CD14-positive monocyte (primary cell): Measurements from ENCODE around the gene APOO. TPM values are rescaled to one million over a fixed set of nuclear protein-coding genes. Genes with fewer than 3 reads are reported as not detected.

Experiments
- DNase-seq, 3 donors: peaks; one replicate each; pipeline ENCODE4 v3.0.0-alpha.2; 2011 to 2022
- H2AFZ ChIP-seq: 2 replicates; pipeline ENCODE4 v1.6.0; 2012; ENCODE audit warnings: mild to moderate bottlenecking, low read depth, low read length, inconsistent platforms; ENCODE audit not compliant: insufficient read depth, poor library complexity, severe bottlenecking
- H3K27ac ChIP-seq, 2 donors: 1 replicate in 1 of 2; 2 replicates in 1 of 2; pipeline ENCODE4 v1.5.1; 2012 to 2013; ENCODE audit warnings: low read length in 2 of 2, control low read depth in 1 of 2, inconsistent platforms in 1 of 2, low read depth in 1 of 2, mild to moderate bottlenecking in 1 of 2
- H3K27me3 ChIP-seq, 2 donors: one replicate each; pipeline versions ENCODE4 v1.6.0 to v1.6.1; 2011 to 2013; ENCODE audit warnings: low read length in 2 of 2; ENCODE audit not compliant: control insufficient read depth in 2 of 2, insufficient read depth in 2 of 2
- H3K36me3 ChIP-seq, 2 donors: replicated peaks in 1 of 2; 1 replicate in 1 of 2; 2 replicates in 1 of 2; pipeline versions ENCODE4 v1.5.1 to v1.6.1; 2012 to 2013; ENCODE audit warnings: low read length in 2 of 2, control low read depth in 1 of 2, inconsistent platforms in 1 of 2, mild to moderate bottlenecking in 1 of 2; ENCODE audit not compliant: insufficient read depth in 2 of 2, control insufficient read depth in 1 of 2
- H3K4me1 ChIP-seq, 2 donors: 1 replicate in 1 of 2; 2 replicates in 1 of 2; pipeline versions ENCODE4 v1.5.1 to v1.6.1; 2012 to 2013; ENCODE audit warnings: low read length in 2 of 2, control low read depth in 1 of 2, inconsistent platforms in 1 of 2, mild to moderate bottlenecking in 1 of 2, moderate library complexity in 1 of 2; ENCODE audit not compliant: insufficient read depth in 2 of 2, control insufficient read depth in 1 of 2
- H3K4me2 ChIP-seq: replicated peaks from 2 replicates; pipeline ENCODE3; 2012; ENCODE audit warnings: low read length, moderate library complexity, mild to moderate bottlenecking; ENCODE audit not compliant: poor library complexity, severe bottlenecking; ENCODE audit errors: extremely low read depth
- H3K4me3 ChIP-seq, 3 experiments: fragments of 200-600 bp in 1 of 3; sonication (generic) in 1 of 3; replicated peaks in 1 of 3; 1 replicate in 2 of 3; 2 replicates in 1 of 3; pipeline ENCODE4 v1.5.1; 2011 to 2013; ENCODE audit warnings: low read length in 3 of 3, mild to moderate bottlenecking in 3 of 3, control low read depth in 2 of 3, low read depth in 2 of 3, inconsistent platforms in 1 of 3, moderate library complexity in 1 of 3
- H3K79me2 ChIP-seq: 2 replicates; pipeline ENCODE4 v1.6.0; 2012; ENCODE audit warnings: mild to moderate bottlenecking, control low read depth, inconsistent platforms, low read length, moderate library complexity; ENCODE audit not compliant: insufficient read depth
- H3K9ac ChIP-seq: 2 replicates; pipeline ENCODE4 v1.6.0; 2017; ENCODE audit warnings: low read length, mild to moderate bottlenecking; ENCODE audit not compliant: insufficient read depth, poor library complexity, severe bottlenecking
- H3K9me3 ChIP-seq, 2 donors: replicated peaks in 1 of 2; 1 replicate in 1 of 2; 2 replicates in 1 of 2; pipeline versions ENCODE4 v1.5.1 to v1.6.1; 2012 to 2013; ENCODE audit warnings: low read length in 2 of 2, control low read depth in 1 of 2; ENCODE audit not compliant: control insufficient read depth in 1 of 2, insufficient read depth in 1 of 2
- H4K20me1 ChIP-seq: 2 replicates; pipeline ENCODE4 v1.6.0; 2012; ENCODE audit warnings: mild to moderate bottlenecking, low read length, control low read depth, moderate library complexity; ENCODE audit not compliant: insufficient read depth
- H3K27ac Mint-ChIP-seq, 7 donors: one replicate each; pipeline ENCODE4 v1.8.0; 2020; ENCODE audit warnings: mild to moderate bottlenecking in 7 of 7, mixed read lengths in 7 of 7, moderate library complexity in 6 of 7, inconsistent platforms in 2 of 7
- H3K27me3 Mint-ChIP-seq, 3 donors: one replicate each; pipeline ENCODE4 v1.8.0; 2021 to 2022; ENCODE audit warnings: low read depth in 3 of 3, mild to moderate bottlenecking in 3 of 3, mixed read lengths in 3 of 3, moderate library complexity in 3 of 3, inconsistent platforms in 1 of 3
- H3K36me3 Mint-ChIP-seq, 2 donors: one replicate each; pipeline ENCODE4 v1.8.0; 2020; ENCODE audit warnings: mixed read lengths in 2 of 2, inconsistent platforms in 1 of 2, mild to moderate bottlenecking in 1 of 2
- H3K4me1 Mint-ChIP-seq: one replicate; pipeline ENCODE4 v1.8.0; 2020; ENCODE audit warnings: mild to moderate bottlenecking, mixed read lengths
- H3K4me3 Mint-ChIP-seq, 2 donors: one replicate each; pipeline ENCODE4 v1.8.0; 2020; ENCODE audit warnings: mild to moderate bottlenecking in 2 of 2, mixed read lengths in 2 of 2, moderate library complexity in 1 of 2
- H3K9me3 Mint-ChIP-seq, 7 donors: one replicate each; pipeline ENCODE4 v1.8.0; 2020 to 2022; ENCODE audit warnings: mixed read lengths in 7 of 7, mild to moderate bottlenecking in 6 of 7, moderate library complexity in 6 of 7, inconsistent platforms in 2 of 7
- CTCF ChIP-seq: fragments of 200-600 bp; IDR thresholded peaks from one replicate; pipeline ENCODE4 v1.8.0; 2022; ENCODE audit warnings: antibody characterized with exemption, mild to moderate bottlenecking
- WGBS: methylation state at CpG from one replicate; pipeline ENCODE4 v1.1.5; 2013; ENCODE audit warnings: missing lambda C conversion rate; ENCODE audit not compliant: insufficient coverage; 5-methylcytosine and 5-hydroxymethylcytosine counted together
- intact Hi-C, 2 donors: fragments of 100-400 bp; cut with micrococcal nuclease; formaldehyde crosslinking; loops; one replicate each; pipeline versions ENCODE4 v1.15.0 to v1.15.1; 2023
- polyA plus RNA-seq, 3 donors: library from polyadenylated mRNA; depleted of rRNA in 1 of 3; unstranded in 2 of 3; stranded (reverse) in 1 of 3; fragments of 300-500 nt in 2 of 3; fragments of >200 nt in 1 of 3; fragmentation: Illumina TruSeq in 2 of 3; gene quantifications; 1 replicate in 2 of 3; 2 replicates in 1 of 3; pipeline ENCODE4 v1.2.3, GENCODE V29; 2012 to 2021

The APOO gene
- polyA plus RNA-seq, 3 donors: 3.3 to 8.3 (median 4.6) TPM

DNA sequence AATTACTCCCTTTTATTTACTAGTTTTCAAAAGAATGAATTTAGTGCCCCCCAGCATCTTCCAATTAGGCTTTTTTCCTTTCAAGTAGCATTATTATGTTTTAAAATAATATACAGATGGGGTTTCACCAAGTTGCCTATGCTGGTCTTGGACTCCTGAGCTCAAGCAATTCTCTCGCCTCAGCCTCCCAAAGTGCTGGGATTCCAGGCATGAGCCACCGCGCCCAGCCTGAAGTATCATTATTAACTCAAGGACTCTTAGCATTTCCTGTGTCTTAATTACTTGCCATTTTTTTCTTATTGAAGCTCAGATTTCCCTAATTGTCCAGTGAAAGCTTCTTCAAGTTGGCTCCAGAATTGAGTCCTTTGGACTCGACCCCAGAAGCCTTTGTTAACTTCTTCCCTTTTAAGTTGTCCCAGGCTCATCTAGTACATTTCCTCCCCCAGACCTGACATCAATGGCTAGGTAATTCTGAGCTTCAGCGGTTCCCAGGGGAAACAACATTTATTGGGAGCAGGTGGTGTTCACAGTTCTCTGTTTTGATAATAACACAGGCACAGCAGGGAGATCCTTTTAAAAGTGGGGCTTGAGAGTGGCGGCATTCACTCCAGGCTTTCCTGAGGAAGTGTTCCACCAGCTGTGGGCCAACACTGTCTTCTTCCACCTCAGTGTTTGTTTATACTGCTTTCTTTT lies 114.7 kb downstream of the APOO start:
- H3K27me3 Mint-ChIP-seq: peaks cover 0 to 2% (median 0%) of the 10 kb centered on the region in 3 donors
- peaks cover 0 to 2% (median 0%) of the 10 kb centered on the region in 7 donors for H3K9me3 Mint-ChIP-seq
- WGBS: 100% methylated on average over 2 of the region's 6 CpGs
- Histone ChIP-seq H3K27ac (no peak overlapping the region), H2AFZ (peak overlapping the region; percentile 35), H3K79me2 (no peaks in the 10 kb centered on the region), H3K27me3 (no peaks in the 10 kb centered on the region), H3K4me1 (peaks cover 11 to 17% of the 10 kb centered on the region in 2 donors), H3K4me3 (no peak overlapping the region), H3K9me3 (no peaks in the 10 kb centered on the region), H3K4me2 (no peak overlapping the region), H3K9ac (no peak overlapping the region), H3K36me3 (no peaks in the 10 kb centered on the region), H4K20me1 (no peaks in the 10 kb centered on the region)
- no peak overlapping the region for H3K27ac Mint-ChIP-seq
- DNase-seq: no peak
- no peak overlapping the region for H3K4me3 Mint-ChIP-seq
- TF ChIP-seq CTCF: no peak
- no peaks in the 10 kb centered on the region for H3K36me3 Mint-ChIP-seq
- H3K4me1 Mint-ChIP-seq: peaks cover 12% of the 10 kb centered on the region
- intact Hi-C loops: loop anchor here (10.0 kb wide), 2 partner anchors 52 to 262 kb away; partner anchors contain the start of gene EIF2S3 (in 1 of the 2)

DNA sequence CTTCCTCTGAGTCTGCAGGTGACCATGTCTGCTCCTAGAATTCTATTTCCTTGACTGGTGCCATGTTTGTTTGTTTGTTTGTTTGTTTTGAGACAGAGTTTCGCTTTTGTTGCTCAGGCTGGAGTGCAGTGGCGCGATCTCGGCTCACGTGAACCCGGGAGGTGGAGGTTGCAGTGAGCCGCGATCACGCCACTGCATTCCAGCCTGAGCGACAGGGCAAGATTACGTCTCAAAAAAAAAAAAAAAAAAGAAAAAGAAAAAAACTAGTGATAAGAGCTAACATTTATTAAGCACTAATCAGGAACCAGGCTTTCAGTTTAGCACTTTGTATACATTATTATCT lies 117.6 kb downstream of the APOO start:
- Mint-ChIP-seq H3K4me3 (no peak overlapping the region), H3K27ac (peak overlapping the region in 1 of 7 donors; percentile 35), H3K36me3 (peaks cover 8 to 15% of the 10 kb centered on the region in 2 donors), H3K9me3 (peaks cover 0 to 3% (median 0%) of the 10 kb centered on the region in 7 donors), H3K27me3 (peaks cover 0 to 5% (median 0%) of the 10 kb centered on the region in 3 donors), H3K4me1 (peaks cover 16% of the 10 kb centered on the region)
- Histone ChIP-seq H3K4me1 (peaks cover 16 to 24% of the 10 kb centered on the region in 2 donors), H3K36me3 (peaks cover 7 to 10% of the 10 kb centered on the region in 2 donors), H3K27ac (no peak overlapping the region), H3K79me2 (peaks cover 8% of the 10 kb centered on the region), H3K9me3 (no peaks in the 10 kb centered on the region), H4K20me1 (peaks cover 9% of the 10 kb centered on the region), H3K4me2 (no peak overlapping the region), H3K9ac (no peak overlapping the region), H2AFZ (no peak overlapping the region), H3K27me3 (no peaks in the 10 kb centered on the region), H3K4me3 (no peak overlapping the region)
- DNase-seq: no peak
- no CpG with 5 or more reads among the region's 11 CpGs for WGBS
- no peak for TF ChIP-seq CTCF
- intact Hi-C loops: loop anchor here (10.0 kb wide), 2 partner anchors 55 to 265 kb away; partner anchors contain the start of gene EIF2S3 (in 1 of the 2)
